ENCODE data around the gene SLC2A4RG. TPM values are rescaled to one million over a fixed set of nuclear protein-coding genes. Genes with fewer than 3 reads are reported as not detected.

Gene SLC2A4RG
- polyA plus RNA-seq, 1 of the 3 experiments (the other 2 are of a cell fraction) = 90.9 TPM

DNA sequence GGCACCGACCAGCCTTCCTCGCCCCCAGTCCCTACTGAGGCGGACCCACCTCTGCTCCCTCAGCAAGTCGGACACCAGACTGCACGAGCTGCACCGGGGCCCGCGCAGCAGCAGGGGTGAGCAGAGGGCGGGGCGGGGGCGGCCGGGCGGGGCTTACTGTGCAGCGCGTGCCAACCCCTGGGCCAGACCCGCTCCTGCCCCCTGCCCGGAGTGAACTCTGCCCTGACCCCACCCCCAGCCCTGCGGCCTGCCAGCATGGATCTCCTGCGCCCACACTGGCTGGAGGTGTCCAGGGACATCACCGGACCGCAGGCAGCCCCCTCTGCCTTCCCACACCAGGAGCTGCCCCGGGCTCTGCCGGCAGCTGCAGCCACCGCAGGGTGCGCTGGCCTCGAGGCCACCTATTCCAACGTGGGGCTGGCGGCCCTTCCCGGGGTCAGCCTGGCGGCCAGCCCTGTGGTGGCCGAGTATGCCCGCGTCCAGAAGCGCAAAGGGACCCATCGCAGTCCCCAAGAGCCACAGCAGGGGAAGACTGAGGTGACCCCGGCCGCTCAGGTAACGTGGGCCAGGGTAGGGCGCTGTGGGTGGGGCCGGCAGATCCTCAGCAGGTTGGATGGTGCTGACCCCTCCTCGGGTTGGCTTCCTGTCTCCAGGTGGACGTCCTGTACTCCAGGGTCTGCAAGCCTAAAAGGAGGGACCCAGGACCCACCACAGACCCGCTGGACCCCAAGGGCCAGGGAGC is 1.5 kb upstream of the SLC2A4RG start:
- CTCF ChIA-PET = interaction anchor here (1.1 to 1.4 kb wide), 3 partner anchors 13 to 33 kb away, joined by 3 to 4 read pairs (median 4); partner anchors contain the start of genes ARFRP1 and ZGPAT
- TF ChIP-seq MEF2A (IDR thresholded peaks at IDR 0.05; ENCODE audit: borderline replicate concordance, low read depth) = no peak
- TF ChIP-seq, protein P1, sequence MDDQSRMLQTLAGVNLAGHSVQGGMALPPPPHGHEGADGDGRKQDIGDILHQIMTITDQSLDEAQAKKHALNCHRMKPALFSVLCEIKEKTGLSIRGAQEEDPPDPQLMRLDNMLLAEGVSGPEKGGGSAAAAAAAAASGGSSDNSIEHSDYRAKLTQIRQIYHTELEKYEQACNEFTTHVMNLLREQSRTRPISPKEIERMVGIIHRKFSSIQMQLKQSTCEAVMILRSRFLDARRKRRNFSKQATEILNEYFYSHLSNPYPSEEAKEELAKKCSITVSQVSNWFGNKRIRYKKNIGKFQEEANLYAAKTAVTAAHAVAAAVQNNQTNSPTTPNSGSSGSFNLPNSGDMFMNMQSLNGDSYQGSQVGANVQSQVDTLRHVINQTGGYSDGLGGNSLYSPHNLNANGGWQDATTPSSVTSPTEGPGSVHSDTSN (IDR thresholded peaks at IDR 0.05) = no peak
- TF ChIP-seq FOXM1 (IDR thresholded peaks at IDR 0.05; ENCODE audit: low read depth) = no peak
- TF ChIP-seq, protein P2, sequence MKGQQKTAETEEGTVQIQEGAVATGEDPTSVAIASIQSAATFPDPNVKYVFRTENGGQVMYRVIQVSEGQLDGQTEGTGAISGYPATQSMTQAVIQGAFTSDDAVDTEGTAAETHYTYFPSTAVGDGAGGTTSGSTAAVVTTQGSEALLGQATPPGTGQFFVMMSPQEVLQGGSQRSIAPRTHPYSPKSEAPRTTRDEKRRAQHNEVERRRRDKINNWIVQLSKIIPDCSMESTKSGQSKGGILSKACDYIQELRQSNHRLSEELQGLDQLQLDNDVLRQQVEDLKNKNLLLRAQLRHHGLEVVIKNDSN (IDR thresholded peaks at IDR 0.05; ENCODE audit: borderline replicate concordance, low read depth) = no peak
- TF ChIP-seq RXRA (IDR thresholded peaks at IDR 0.05; ENCODE audit: borderline replicate concordance, low read depth) = no peak
- TF ChIP-seq SMC3 (IDR thresholded peaks at IDR 0.05; ENCODE audit: low read depth, low read length) = no peak
- TF ChIP-seq, protein P3, sequence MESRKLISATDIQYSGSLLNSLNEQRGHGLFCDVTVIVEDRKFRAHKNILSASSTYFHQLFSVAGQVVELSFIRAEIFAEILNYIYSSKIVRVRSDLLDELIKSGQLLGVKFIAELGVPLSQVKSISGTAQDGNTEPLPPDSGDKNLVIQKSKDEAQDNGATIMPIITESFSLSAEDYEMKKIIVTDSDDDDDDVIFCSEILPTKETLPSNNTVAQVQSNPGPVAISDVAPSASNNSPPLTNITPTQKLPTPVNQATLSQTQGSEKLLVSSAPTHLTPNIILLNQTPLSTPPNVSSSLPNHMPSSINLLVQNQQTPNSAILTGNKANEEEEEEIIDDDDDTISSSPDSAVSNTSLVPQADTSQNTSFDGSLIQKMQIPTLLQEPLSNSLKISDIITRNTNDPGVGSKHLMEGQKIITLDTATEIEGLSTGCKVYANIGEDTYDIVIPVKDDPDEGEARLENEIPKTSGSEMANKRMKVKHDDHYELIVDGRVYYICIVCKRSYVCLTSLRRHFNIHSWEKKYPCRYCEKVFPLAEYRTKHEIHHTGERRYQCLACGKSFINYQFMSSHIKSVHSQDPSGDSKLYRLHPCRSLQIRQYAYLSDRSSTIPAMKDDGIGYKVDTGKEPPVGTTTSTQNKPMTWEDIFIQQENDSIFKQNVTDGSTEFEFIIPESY (IDR thresholded peaks at IDR 0.05; ENCODE audit: borderline replicate concordance, low read depth) = no peak
- TF ChIP-seq NRF1 (IDR thresholded peaks at IDR 0.05; ENCODE audit: low read depth, low read length) = no peak
- no peak for TF ChIP-seq MXI1 (IDR thresholded peaks at IDR 0.05; ENCODE audit: low read depth, low read length)
- no peak for TF ChIP-seq TEAD4 (IDR thresholded peaks at IDR 0.05; ENCODE audit: borderline replicate concordance, insufficient read depth)
- no peak for TF ChIP-seq YY1 (IDR thresholded peaks at IDR 0.05; ENCODE audit: low read depth)
- no peak for TF ChIP-seq RFX5 (IDR thresholded peaks at IDR 0.05; ENCODE audit: low read length)
- no peak for TF ChIP-seq POLR2AphosphoS5 (IDR thresholded peaks at IDR 0.05; ENCODE audit: low read depth, low read length)
- TF ChIP-seq, protein P4, sequence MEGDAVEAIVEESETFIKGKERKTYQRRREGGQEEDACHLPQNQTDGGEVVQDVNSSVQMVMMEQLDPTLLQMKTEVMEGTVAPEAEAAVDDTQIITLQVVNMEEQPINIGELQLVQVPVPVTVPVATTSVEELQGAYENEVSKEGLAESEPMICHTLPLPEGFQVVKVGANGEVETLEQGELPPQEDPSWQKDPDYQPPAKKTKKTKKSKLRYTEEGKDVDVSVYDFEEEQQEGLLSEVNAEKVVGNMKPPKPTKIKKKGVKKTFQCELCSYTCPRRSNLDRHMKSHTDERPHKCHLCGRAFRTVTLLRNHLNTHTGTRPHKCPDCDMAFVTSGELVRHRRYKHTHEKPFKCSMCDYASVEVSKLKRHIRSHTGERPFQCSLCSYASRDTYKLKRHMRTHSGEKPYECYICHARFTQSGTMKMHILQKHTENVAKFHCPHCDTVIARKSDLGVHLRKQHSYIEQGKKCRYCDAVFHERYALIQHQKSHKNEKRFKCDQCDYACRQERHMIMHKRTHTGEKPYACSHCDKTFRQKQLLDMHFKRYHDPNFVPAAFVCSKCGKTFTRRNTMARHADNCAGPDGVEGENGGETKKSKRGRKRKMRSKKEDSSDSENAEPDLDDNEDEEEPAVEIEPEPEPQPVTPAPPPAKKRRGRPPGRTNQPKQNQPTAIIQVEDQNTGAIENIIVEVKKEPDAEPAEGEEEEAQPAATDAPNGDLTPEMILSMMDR (IDR thresholded peaks at IDR 0.05) = no peak
- TF ChIP-seq TCF12 (IDR thresholded peaks at IDR 0.05) = no peak
- no peak for TF ChIP-seq CHD2 (IDR thresholded peaks at IDR 0.05; ENCODE audit: low read length, partially characterized antibody)
- Histone ChIP-seq H4K20me1 (ENCODE audit: insufficient read depth) (peaks cover 13% of the 10 kb centered on the region), H3K36me3 (replicated peaks in 1 of 2; ENCODE audit: control insufficient read depth in 1 of 2, insufficient read depth in 2 of 2, low read length in 1 of 2) (peaks cover under 1 to 32% of the 10 kb centered on the region in 2 experiments), H2AFZ (ENCODE audit: low read depth) (no peak overlapping the region), H3F3A (replicated peaks; ENCODE audit: insufficient read depth) (peaks cover 9% of the 10 kb centered on the region), H3K4me1 (ENCODE audit: control insufficient read depth in 1 of 2, insufficient read depth in 2 of 2, low read depth in 1 of 2, low read length in 1 of 2) (peaks cover 0 to 14% of the 10 kb centered on the region in 2 experiments; a peak in 1 of 4 replicates), H3K79me2 (ENCODE audit: insufficient read depth) (peaks cover 18% of the 10 kb centered on the region), H3K27me3 (ENCODE audit: insufficient read depth) (no peaks in the 10 kb centered on the region), H3K4me3 (ENCODE audit: low read depth in 2 of 2, low read length in 1 of 2) (no peak overlapping the region), H3K9me3 (no peaks in the 10 kb centered on the region), H3K27ac (ENCODE audit: low read depth in 2 of 2, low read length in 1 of 2) (no peak overlapping the region), H3K9me2 (no peaks in the 10 kb centered on the region), H3K4me2 (no peak overlapping the region), H3K9ac (no peak overlapping the region)
- 100% methylated on average over 2 of the region's 43 CpGs for WGBS (ENCODE audit: low lambda C conversion rate)
- no peak for DNase-seq
- POLR2A ChIA-PET = interaction anchor here (1.1 to 1.2 kb wide), 2 partner anchors 15 to 30 kb away, joined by 3 to 4 read pairs; partner anchors contain the start of genes ARFRP1 and ZGPAT

All from SK-N-SH (cell line).